K562 (cell line): Measurements from ENCODE around the gene SLC8A1. TPM values are rescaled to one million over a fixed set of nuclear protein-coding genes. Genes with fewer than 3 reads are reported as not detected.

ENCODE experiments used
- CBFB ChIP-seq: sonication (generic); formaldehyde crosslinking; IDR thresholded peaks from 2 replicates; pipeline ENCODE4 v1.4.0; 2020; ENCODE audit warnings: mild to moderate bottlenecking, missing genetic modification reagents
- KDM4B ChIP-seq, 2 experiments: fragments of 450-650 bp in 1 of 2; sonication (generic) in 1 of 2; IDR thresholded peaks; 2 replicates each; pipeline ENCODE4 v1.6.1; 2016 to 2017; ENCODE audit warnings: borderline replicate concordance in 2 of 2, antibody characterized with exemption in 1 of 2, low read depth in 1 of 2, mild to moderate bottlenecking in 1 of 2
- PPARD ChIP-seq: fragments of 250-450 bp; sonication (Bioruptor Pico); IDR thresholded peaks from 2 replicates; pipeline ENCODE4 v1.8.0; 2022; ENCODE audit warnings: inconsistent platforms, mild to moderate bottlenecking, moderate library complexity
- RFX7 ChIP-seq: fragments of 250-450 bp; sonication (Bioruptor Pico); IDR thresholded peaks from 2 replicates; pipeline ENCODE4 v1.5.1; 2021; ENCODE audit warnings: mild to moderate bottlenecking
- ZFP1 ChIP-seq: fragments of 450-650 bp; formaldehyde crosslinking; IDR thresholded peaks from 2 replicates; pipeline ENCODE4 v1.4.0; 2020; ENCODE audit warnings: mild to moderate bottlenecking, mixed read lengths
- ZNF311 ChIP-seq: fragments of 250-450 bp; sonication (Bioruptor Pico); IDR thresholded peaks from 2 replicates; pipeline ENCODE4 v1.4.0; 2020; ENCODE audit warnings: mild to moderate bottlenecking, moderate library complexity
- polyA plus RNA-seq, 8 experiments: library from polyadenylated mRNA; depleted of rRNA in 4 of 8; stranded (reverse) in 5 of 8; unstranded in 3 of 8; fragments of >200 nt; fragmentation: Nextera tagmentation in 2 of 8; fragmentation: Illumina TruSeq in 1 of 8; extraction: Ambion mirVana in 2 of 8; extraction: Trizol in 1 of 8; gene quantifications; 2 replicates each; pipeline versions ENCODE4 v1.2.1 to v1.2.3, GENCODE V29; 2011 to 2014; ENCODE audit warnings: inconsistent platforms in 1 of 8, missing spikeins in 1 of 8
- total RNA-seq, 7 experiments: library from RNA; depleted of rRNA in 6 of 7; stranded (reverse); fragments of >200 nt in 6 of 7; fragmentation: Illumina TruSeq in 2 of 7; extraction: Trizol in 2 of 7; gene quantifications; 2 replicates each; pipeline versions ENCODE4 v1.2.1 to v1.2.3, GENCODE V29; 2011 to 2021; ENCODE audit warnings: low replicate concordance in 1 of 7
- TF ChIP-seq, protein P1 (sequence below): fragments of 200-600 bp; sonication (generic); IDR thresholded peaks from one replicate; pipeline ENCODE4 v1.6.1; 2012; ENCODE audit warnings: mild to moderate bottlenecking, low read depth, low read length, inconsistent platforms

The SLC8A1 gene
- total and polyA plus RNA-seq, 9 of the 15 experiments (the other 6 are each of a cell fraction or from before 2014, with no cell fraction given): not detected

DNA sequence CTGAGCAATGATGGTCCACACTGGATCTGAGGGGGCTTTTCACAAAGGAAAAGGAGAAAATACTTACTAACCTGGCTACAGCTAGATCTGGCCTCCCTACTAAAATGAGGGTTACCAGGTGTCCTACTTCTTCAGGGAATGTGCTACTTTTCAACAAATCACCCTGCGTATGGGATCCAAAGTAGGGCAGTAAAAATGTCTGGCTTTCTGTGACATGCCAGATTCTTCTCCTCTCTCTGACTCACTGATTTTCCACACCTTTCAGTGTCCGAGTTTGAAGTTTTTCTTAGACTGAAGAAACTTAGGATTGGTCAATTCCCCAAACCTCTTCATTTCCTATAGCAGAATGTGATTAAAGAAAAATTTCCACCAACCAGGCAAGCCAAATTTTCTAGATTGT lies 71.2 kb downstream of the SLC8A1 start (continued):
- TF ChIP-seq ZFP1 (CRISPR knock-in tag) (no peak), PPARD (CRISPR knock-in tag) (no peak), RFX7 (CRISPR knock-in tag) (no peak), KDM4B (IDR thresholded peaks at IDR 0.05; ENCODE audit: borderline replicate concordance in 2 of 2, low read depth in 1 of 2) (no peak), CBFB (no peak), ZNF311 (no peak)
- TF ChIP-seq, protein P1, sequence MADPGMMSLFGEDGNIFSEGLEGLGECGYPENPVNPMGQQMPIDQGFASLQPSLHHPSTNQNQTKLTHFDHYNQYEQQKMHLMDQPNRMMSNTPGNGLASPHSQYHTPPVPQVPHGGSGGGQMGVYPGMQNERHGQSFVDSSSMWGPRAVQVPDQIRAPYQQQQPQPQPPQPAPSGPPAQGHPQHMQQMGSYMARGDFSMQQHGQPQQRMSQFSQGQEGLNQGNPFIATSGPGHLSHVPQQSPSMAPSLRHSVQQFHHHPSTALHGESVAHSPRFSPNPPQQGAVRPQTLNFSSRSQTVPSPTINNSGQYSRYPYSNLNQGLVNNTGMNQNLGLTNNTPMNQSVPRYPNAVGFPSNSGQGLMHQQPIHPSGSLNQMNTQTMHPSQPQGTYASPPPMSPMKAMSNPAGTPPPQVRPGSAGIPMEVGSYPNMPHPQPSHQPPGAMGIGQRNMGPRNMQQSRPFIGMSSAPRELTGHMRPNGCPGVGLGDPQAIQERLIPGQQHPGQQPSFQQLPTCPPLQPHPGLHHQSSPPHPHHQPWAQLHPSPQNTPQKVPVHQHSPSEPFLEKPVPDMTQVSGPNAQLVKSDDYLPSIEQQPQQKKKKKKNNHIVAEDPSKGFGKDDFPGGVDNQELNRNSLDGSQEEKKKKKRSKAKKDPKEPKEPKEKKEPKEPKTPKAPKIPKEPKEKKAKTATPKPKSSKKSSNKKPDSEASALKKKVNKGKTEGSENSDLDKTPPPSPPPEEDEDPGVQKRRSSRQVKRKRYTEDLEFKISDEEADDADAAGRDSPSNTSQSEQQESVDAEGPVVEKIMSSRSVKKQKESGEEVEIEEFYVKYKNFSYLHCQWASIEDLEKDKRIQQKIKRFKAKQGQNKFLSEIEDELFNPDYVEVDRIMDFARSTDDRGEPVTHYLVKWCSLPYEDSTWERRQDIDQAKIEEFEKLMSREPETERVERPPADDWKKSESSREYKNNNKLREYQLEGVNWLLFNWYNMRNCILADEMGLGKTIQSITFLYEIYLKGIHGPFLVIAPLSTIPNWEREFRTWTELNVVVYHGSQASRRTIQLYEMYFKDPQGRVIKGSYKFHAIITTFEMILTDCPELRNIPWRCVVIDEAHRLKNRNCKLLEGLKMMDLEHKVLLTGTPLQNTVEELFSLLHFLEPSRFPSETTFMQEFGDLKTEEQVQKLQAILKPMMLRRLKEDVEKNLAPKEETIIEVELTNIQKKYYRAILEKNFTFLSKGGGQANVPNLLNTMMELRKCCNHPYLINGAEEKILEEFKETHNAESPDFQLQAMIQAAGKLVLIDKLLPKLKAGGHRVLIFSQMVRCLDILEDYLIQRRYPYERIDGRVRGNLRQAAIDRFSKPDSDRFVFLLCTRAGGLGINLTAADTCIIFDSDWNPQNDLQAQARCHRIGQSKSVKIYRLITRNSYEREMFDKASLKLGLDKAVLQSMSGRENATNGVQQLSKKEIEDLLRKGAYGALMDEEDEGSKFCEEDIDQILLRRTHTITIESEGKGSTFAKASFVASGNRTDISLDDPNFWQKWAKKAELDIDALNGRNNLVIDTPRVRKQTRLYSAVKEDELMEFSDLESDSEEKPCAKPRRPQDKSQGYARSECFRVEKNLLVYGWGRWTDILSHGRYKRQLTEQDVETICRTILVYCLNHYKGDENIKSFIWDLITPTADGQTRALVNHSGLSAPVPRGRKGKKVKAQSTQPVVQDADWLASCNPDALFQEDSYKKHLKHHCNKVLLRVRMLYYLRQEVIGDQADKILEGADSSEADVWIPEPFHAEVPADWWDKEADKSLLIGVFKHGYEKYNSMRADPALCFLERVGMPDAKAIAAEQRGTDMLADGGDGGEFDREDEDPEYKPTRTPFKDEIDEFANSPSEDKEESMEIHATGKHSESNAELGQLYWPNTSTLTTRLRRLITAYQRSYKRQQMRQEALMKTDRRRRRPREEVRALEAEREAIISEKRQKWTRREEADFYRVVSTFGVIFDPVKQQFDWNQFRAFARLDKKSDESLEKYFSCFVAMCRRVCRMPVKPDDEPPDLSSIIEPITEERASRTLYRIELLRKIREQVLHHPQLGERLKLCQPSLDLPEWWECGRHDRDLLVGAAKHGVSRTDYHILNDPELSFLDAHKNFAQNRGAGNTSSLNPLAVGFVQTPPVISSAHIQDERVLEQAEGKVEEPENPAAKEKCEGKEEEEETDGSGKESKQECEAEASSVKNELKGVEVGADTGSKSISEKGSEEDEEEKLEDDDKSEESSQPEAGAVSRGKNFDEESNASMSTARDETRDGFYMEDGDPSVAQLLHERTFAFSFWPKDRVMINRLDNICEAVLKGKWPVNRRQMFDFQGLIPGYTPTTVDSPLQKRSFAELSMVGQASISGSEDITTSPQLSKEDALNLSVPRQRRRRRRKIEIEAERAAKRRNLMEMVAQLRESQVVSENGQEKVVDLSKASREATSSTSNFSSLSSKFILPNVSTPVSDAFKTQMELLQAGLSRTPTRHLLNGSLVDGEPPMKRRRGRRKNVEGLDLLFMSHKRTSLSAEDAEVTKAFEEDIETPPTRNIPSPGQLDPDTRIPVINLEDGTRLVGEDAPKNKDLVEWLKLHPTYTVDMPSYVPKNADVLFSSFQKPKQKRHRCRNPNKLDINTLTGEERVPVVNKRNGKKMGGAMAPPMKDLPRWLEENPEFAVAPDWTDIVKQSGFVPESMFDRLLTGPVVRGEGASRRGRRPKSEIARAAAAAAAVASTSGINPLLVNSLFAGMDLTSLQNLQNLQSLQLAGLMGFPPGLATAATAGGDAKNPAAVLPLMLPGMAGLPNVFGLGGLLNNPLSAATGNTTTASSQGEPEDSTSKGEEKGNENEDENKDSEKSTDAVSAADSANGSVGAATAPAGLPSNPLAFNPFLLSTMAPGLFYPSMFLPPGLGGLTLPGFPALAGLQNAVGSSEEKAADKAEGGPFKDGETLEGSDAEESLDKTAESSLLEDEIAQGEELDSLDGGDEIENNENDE: no peak
